Keratinocyte (primary cell): ENCODE measurements around the gene VAT1L. TPM values are rescaled to one million over a fixed set of nuclear protein-coding genes. Genes with fewer than 3 reads are reported as not detected.
"Not testable (repeated sequence)": the region's sequence is repeated elsewhere in the genome, so short reads cannot be mapped to it uniquely, and the experiment has no call there.

Experiments
- DNase-seq: peaks from one replicate; pipeline ENCODE4 v3.0.0-alpha.2; 2011; ENCODE audit warnings: low read depth, missing footprints, low spot score
- FAIRE-seq: peaks from 2 replicates; lab custom pipeline; 2011; peaks lifted over from hg19 to GRCh38; lab: Jason Lieb, UNC
- H2AFZ ChIP-seq: 2 replicates; pipeline ENCODE4 v1.6.0; 2012; ENCODE audit warnings: low read length, control low read depth, inconsistent platforms; ENCODE audit not compliant: control insufficient read depth
- H3K27ac ChIP-seq: 2 replicates; pipeline ENCODE4 v1.5.1; 2011; ENCODE audit warnings: low read length; ENCODE audit not compliant: control insufficient read depth, insufficient read depth
- H3K27me3 ChIP-seq: 3 replicates; pipeline ENCODE4 v1.6.0; 2011; ENCODE audit warnings: low read length; ENCODE audit not compliant: control insufficient read depth, insufficient read depth; ENCODE audit errors: extremely low read depth
- H3K36me3 ChIP-seq, 2 experiments: 2 replicates in 1 of 2; 3 replicates in 1 of 2; pipeline ENCODE4 v1.5.1; 2011; ENCODE audit warnings: low read length in 2 of 2, mild to moderate bottlenecking in 1 of 2; ENCODE audit not compliant: control insufficient read depth in 2 of 2, insufficient read depth in 2 of 2; ENCODE audit errors: extremely low read depth in 1 of 2
- H3K4me1 ChIP-seq: 3 replicates; pipeline ENCODE4 v1.5.1; 2011; ENCODE audit warnings: low read length; ENCODE audit not compliant: control insufficient read depth, insufficient read depth; ENCODE audit errors: extremely low read depth
- H3K4me2 ChIP-seq: 3 replicates; pipeline ENCODE4 v1.6.0; 2011; ENCODE audit warnings: low read depth, low read length; ENCODE audit not compliant: control insufficient read depth, insufficient read depth; ENCODE audit errors: extremely low read depth
- H3K4me3 ChIP-seq, 3 experiments: fragments of 200-600 bp in 1 of 3; sonication (generic) in 1 of 3; 2 replicates in 2 of 3; 3 replicates in 1 of 3; pipeline ENCODE4 v1.5.1; 2011 to 2016; ENCODE audit warnings: low read length in 3 of 3, mild to moderate bottlenecking in 3 of 3, control low read depth in 2 of 3, inconsistent platforms in 1 of 3, low read depth in 1 of 3, mixed read lengths in 1 of 3, mixed run types in 1 of 3, moderate library complexity in 1 of 3; ENCODE audit not compliant: control insufficient read depth in 2 of 3, insufficient read depth in 2 of 3; ENCODE audit errors: extremely low read depth in 1 of 3
- H3K79me2 ChIP-seq: 2 replicates; pipeline ENCODE4 v1.6.0; 2012; ENCODE audit warnings: low read length; ENCODE audit not compliant: control insufficient read depth, insufficient read depth
- H3K9ac ChIP-seq: 3 replicates; pipeline ENCODE4 v1.6.0; 2011; ENCODE audit warnings: low read length; ENCODE audit not compliant: control insufficient read depth, insufficient read depth; ENCODE audit errors: extremely low read depth
- H3K9me1 ChIP-seq: 3 replicates; pipeline ENCODE4 v1.6.0; 2011; ENCODE audit warnings: low read length; ENCODE audit not compliant: control insufficient read depth, insufficient read depth; ENCODE audit errors: extremely low read depth
- H3K9me3 ChIP-seq: 2 replicates; pipeline ENCODE4 v1.5.1; 2012; ENCODE audit warnings: low read depth, low read length; ENCODE audit not compliant: control insufficient read depth
- H4K20me1 ChIP-seq: 3 replicates; pipeline ENCODE4 v1.6.0; 2011; ENCODE audit warnings: low read length; ENCODE audit not compliant: control insufficient read depth, insufficient read depth; ENCODE audit errors: extremely low read depth
- CTCF ChIP-seq, 3 experiments: IDR thresholded peaks in 1 of 3; conservative IDR thresholded peaks in 1 of 3; optimal IDR thresholded peaks in 1 of 3; 2 replicates in 2 of 3; 3 replicates in 1 of 3; pipeline versions ENCODE3 to v1.5.1; 2011; ENCODE audit warnings: low read length in 3 of 3, mild to moderate bottlenecking in 3 of 3, moderate library complexity in 2 of 3, control low read depth in 1 of 3, inconsistent platforms in 1 of 3; ENCODE audit not compliant: insufficient read depth in 2 of 3; ENCODE audit errors: extremely low read depth in 1 of 3
- EZH2 ChIP-seq: IDR thresholded peaks from one replicate; pipeline ENCODE4 v1.6.1; 2012; ENCODE audit warnings: inconsistent platforms, mild to moderate bottlenecking, low read length, moderate library complexity
- dilution Hi-C: fragments of 300-500 bp; cut with MboI; formaldehyde crosslinking; loops from one replicate; pipeline ENCODE4 v1.7.0; 2020; ENCODE audit warnings: low sequenced_read_pairs; ENCODE audit not compliant: extremely low pct_ligation_motif_present
- polyA plus RNA-seq, 5 experiments: library from polyadenylated mRNA; depleted of rRNA in 3 of 5; stranded (reverse) in 3 of 5; stranded (forward) in 1 of 5; unstranded in 1 of 5; fragments of >200 nt; gene quantifications; 1 replicate in 1 of 5; 2 replicates in 3 of 5; 3 replicates in 1 of 5; pipeline versions ENCODE4 v1.2.1 to v1.2.3, GENCODE V29; 2011 to 2012; ENCODE audit warnings: missing spikeins in 2 of 5, low read depth in 1 of 5, low replicate concordance in 1 of 5

Gene VAT1L
- polyA plus RNA-seq, 1 donor (not counting 4 experiments of a cell fraction or from before 2014, with no cell fraction given): not detected

- no peak for FAIRE-seq
- dilution Hi-C loops: no loop called here
- DNase-seq: no peak
Measured at GRCh38 chr16:77991701-77992100, 203.3 kb downstream of the VAT1L start.

DNA sequence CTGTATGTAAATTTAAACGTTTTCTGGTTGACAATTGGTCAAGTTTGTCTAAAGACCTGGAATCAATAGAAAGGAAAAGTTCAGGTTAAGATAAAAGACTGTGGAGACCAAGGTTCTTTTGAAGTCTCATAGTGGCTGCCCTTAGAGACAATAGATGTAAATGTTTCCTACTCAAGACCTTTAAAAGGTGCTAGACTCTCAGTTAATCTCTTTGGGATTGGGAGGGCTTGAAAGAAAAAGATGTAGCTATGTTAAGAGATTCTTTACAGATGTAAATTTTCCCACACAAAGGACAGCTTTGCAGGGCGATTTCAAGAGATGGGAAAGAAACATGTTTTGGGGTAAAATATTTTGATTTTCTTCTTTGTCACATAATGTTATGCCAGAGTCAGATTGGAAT is 204.0 kb downstream of the VAT1L start:
- H3K27ac ChIP-seq, H3K9me1 ChIP-seq, H3K79me2 ChIP-seq, H3K36me3 ChIP-seq, DNase-seq, FAIRE-seq, H3K9ac ChIP-seq, H3K9me3 ChIP-seq, H4K20me1 ChIP-seq, H2AFZ ChIP-seq, H3K27me3 ChIP-seq, H3K4me1 ChIP-seq, H3K4me2 ChIP-seq, dilution Hi-C loops, H3K4me3 ChIP-seq: not testable (repeated sequence)

More at GRCh38 chr16:77991701-77992100, 203.3 kb downstream of the VAT1L start:
- H3K4me1 ChIP-seq: no peaks in the 10 kb centered on the region
- H3K27me3 ChIP-seq: no peaks in the 10 kb centered on the region
- peaks cover 4% of the 10 kb centered on the region for H3K9me3 ChIP-seq
- TF ChIP-seq CTCF (optimal IDR thresholded peaks at IDR 0.05 in 1 of 3, IDR thresholded peaks at IDR 0.05 in 1 of 3, conservative IDR thresholded peaks at IDR 0.05 in 1 of 3; ENCODE audit: extremely low read depth in 1 of 3, insufficient read depth in 2 of 3, low read length in 3 of 3) (no peak), EZH2 (no peak)
- no peaks in the 10 kb centered on the region for H4K20me1 ChIP-seq
- H3K27ac ChIP-seq: no peak overlapping the region
- H3K9ac ChIP-seq: no peak overlapping the region
- no peak overlapping the region for H3K4me2 ChIP-seq
- no peaks in the 10 kb centered on the region for H3K79me2 ChIP-seq
- H3K9me1 ChIP-seq: no peaks in the 10 kb centered on the region
- H2AFZ ChIP-seq: no peak overlapping the region
- H3K4me3 ChIP-seq: no peak overlapping the region
- H3K36me3 ChIP-seq: no peaks in the 10 kb centered on the region
